D341Med (cell line): ENCODE results near the gene VPS26C.
A peak's percentile ranks its signal among the peaks of the same experiment; 100 is the strongest.
"Not testable (repeated sequence)": the region's sequence is repeated elsewhere in the genome, so short reads cannot be mapped to it uniquely, and the experiment has no call there.

ENCODE experiments used
- DNase-seq: peaks from one replicate; pipeline ENCODE4 v3.0.0; 2012; ENCODE audit warnings: low spot score

The VPS26C gene

DNA sequence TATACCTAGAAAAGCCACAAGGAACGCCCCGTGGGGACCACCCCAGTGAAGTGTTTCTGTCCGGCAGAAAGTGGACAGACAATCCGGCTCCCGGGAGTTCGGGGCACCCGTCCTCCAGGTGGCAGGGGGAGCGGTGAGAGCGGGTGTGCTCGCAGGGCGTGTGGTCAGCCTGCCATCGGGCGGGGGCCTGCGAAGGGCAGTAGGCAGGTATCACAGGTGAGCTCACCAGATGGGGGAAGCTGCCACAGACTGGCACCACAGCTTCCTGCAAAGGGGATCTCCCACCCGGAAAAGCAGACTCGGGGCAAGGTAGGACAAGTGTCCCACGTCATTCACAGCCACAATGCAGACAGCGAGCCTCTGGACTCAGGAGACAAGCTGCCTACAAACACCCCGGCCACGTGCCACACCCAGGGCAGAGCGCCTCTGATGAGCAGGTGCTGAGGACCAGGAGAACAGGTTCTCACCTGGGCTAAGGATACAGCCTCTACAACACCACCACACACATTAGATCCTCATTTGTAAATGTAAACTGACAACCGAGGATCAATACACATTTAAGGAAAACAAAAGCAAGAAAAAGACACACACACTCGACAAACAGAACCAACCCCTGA lies 36.4 kb downstream of the VPS26C start:
- no peak for DNase-seq

GRCh38 chr21:37228003-37228400 lies 39.1 kb downstream of the VPS26C start:
- DNase-seq, result no peak

GRCh38 chr21:37227071-37228002 lies 39.8 kb downstream of the VPS26C start:
- no peak for DNase-seq

GRCh38 chr21:37226041-37226920 lies 40.9 kb downstream of the VPS26C start:
- no peak for DNase-seq

DNA sequence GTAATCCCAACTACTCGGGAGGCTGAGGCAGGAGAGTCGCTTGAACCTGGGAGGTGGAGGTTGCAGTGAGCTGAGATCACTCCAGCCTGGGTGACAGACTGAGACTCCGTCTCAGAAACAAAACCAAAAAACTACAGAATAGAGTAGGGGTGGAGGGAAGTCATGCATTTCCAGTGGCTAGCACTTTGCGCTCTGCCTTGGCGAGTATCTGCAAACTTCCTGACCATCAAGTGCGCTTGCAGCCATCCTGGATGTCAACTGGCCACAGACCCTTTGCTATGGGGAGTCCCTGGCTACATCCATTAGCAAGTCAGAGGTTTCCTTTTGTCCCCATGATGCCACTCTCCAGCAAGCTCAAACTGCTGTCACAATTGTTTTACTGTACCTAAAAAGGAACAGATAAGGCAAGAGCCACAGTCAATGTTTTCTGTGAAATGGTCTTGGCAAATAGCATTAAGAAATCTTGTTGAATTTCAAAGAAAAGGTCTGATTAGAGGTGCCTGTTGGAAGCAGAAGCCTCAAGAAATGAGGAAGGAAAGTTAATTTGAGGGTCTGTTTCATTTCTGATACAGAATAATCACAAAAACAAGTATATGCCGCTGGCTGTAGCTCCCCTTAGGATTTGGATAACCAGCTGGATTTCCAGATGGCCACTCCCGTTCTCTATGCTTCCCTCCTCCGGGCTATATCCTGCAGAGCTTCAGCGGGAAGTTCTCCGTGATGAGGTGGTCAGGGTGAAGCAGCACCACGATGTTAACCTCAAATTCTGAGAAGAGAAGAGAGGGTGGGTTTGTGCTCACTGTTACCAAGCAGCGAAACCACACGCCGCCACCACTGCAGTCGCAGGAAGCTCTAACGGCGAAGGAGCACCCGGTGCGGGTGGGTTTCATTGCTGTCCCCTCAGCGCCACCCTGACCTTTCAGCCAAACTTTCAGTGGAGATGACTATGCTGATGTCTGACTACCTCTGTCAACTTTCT lies 42.0 kb downstream of the VPS26C start:
- DNase-seq, result no peak

- DNase-seq, result no peak
Observed at GRCh38 chr21:37223804-37224345, 43.3 kb downstream of the VPS26C start.

- DNase-seq, result not testable (repeated sequence)
Observed at GRCh38 chr21:37222248-37222647, 44.9 kb downstream of the VPS26C start.

- DNase-seq, result peak; percentile 95
Observed at GRCh38 chr21:37220981-37221664, 46.0 kb downstream of the VPS26C start.

DNA sequence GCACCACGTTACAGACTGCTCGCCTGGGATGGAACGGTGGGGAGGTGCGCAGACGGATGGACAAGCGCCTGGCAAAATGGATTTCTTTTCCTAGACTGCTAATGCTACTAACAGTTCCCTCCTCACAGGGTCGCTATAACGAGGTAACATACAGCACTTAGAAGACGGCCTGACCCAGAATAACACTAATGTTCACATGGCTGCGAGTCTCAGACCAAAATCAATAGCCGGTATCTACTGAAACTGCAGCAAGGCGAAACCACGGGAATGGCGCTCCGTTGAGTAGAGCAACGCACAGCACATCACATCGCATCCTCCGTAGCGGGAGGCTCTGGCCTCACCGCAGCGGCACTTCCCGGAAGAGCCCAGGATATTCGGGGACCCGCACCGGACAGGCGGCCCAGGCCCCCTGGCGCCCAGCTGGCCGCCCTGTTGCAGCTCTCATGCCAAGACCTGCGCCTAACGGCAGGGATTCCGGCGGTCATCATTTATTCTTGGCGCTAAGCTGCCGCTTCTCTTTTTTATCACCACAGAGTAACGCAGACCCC lies 46.6 kb downstream of the VPS26C start:
- DNase-seq, result peak; percentile 77

GRCh38 chr21:37219761-37220432 lies 47.2 kb downstream of the VPS26C start:
- DNase-seq, result no peak

- no peak for DNase-seq
Observed at GRCh38 chr21:37214952-37215351, 52.2 kb downstream of the VPS26C start.

GRCh38 chr21:37210799-37211198 lies 56.3 kb downstream of the VPS26C start:
- DNase-seq, result no peak

DNA sequence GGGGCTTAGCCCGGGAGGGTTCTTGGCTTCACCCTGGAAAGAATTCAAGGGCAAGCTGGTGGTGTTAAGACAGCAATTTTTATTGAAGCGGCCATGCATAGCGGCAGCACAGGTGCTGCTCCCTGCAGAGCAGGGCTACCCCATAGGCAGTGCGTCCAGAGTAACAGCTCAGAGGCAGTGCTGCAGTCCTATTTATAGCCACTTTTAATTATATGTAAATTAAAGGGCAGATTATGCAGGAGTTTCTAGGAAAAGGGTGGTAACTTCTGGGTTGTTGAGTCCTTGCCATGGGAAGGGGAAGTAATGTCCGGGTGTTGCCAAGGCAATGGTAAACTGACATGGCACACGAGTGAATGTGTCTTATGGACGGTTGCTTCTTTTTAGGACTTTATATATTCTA lies 57.0 kb downstream of the VPS26C start:
- no peak for DNase-seq

DNA sequence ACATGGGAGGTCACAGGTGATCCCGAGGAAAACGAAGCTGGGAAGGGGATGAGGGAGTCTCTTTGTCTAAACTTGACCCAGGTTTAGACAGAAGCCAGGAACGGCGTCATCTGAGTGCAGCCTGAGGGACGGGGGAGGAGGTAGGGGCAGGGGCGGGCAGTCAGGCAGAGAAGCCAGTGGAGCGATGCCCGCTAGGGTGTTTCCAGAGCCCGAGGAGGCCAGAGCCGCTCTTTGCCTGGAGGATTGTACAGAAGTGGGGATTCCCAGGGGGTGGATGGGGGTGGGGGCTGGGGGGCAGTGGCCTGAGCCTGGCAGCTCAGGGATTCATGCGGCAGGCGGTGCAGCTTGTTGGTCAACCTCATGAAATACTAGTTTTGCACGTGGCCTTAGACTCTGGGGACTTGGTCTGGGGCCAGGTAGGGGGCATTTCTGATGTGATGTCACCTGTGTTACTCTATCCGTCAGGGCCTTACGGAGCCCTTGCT lies 58.4 kb downstream of the VPS26C start:
- DNase-seq, result no peak

- DNase-seq, result no peak
Observed at GRCh38 chr21:37208056-37208721, 58.9 kb downstream of the VPS26C start.

- no peak for DNase-seq
Observed at GRCh38 chr21:37207441-37208009, 59.6 kb downstream of the VPS26C start.

- no peak for DNase-seq
Observed at GRCh38 chr21:37206496-37206895, 60.6 kb downstream of the VPS26C start.

- no peak for DNase-seq
Observed at GRCh38 chr21:37204580-37204979, 62.6 kb downstream of the VPS26C start.
